HG03460 (cell line): ENCODE measurements around the gene TMEM231.
"Not testable (repeated sequence)": the region's sequence is repeated elsewhere in the genome, so short reads cannot be mapped to it uniquely, and the experiment has no call there.

Experiments used
- ATAC-seq: cut with Tn5 transposase; IDR thresholded peaks from one replicate; pipeline ENCODE4 v1.9.1; 2021; ENCODE audit not compliant: unreplicated experiment

TMEM231 gene

DNA sequence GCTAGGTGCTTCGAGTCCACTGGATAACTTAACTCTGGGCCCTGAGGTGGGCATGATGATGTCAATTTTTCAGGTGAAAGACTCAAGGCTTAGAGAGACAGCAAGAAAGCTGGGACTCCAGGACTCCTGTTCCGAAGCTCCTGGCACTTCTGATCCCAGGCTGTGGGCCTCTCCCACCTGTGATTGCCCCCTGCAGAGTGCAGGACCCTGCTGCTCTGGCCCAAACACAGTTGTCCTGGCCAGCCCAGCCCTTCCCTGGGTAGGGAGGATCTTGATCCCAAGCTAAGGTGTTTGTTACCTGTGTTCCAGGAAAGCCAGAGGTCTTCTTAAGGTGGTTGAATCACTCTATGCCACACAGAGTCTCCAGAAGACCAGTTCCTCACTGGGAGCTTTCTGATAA is 23.3 kb downstream of the TMEM231 start:
- no peak for ATAC-seq

DNA sequence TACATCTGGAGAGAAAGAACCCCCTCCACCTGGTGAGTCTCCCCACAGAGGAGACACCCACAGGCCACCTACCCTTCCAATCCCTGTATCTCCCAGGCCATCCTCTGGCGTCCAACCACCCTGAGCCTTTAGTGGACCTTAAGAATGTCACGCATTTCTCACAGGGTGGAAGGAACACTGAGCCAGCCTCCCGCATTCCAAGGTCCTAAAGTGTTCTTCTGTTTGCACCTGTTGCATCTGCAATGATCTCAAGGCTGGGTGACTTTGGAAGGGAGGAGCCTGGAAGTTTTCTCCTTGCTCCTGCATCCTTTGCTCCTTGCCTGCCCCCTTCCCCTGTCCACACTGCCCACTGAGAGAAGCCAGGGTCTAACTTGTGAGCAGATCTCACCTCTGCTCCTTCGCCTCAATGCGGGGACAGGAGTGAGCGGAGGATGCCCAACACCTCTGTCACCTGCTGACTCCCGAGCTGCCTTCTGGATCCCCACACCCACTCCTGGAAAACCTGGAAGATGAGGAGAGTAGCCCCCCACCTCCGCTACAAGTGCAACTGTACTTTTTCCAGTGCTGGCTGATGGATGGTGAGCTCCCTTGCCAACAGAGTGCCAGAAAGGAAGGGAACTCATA is 23.8 kb downstream of the TMEM231 start:
- ATAC-seq = no peak

DNA sequence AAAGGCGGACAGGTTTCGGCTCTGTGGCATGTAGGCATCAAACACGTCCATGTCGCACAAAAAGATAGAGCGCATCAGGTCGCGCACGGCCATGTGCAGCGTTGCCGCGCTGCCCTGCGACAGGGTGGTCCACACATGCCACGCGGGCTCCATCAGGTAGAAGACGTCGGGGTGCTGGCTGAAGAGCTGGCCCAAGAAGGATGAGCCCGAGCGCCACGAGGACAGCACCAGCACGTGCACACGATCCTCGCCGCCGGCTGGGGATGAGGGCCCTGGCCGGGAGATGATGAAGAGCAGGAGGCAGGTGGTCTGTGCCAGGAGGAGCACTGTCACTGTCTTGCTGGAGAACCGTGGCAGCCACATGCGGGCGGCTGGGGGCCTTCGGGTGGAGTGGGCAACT is 26.1 kb downstream of the TMEM231 start:
- no peak for ATAC-seq

DNA sequence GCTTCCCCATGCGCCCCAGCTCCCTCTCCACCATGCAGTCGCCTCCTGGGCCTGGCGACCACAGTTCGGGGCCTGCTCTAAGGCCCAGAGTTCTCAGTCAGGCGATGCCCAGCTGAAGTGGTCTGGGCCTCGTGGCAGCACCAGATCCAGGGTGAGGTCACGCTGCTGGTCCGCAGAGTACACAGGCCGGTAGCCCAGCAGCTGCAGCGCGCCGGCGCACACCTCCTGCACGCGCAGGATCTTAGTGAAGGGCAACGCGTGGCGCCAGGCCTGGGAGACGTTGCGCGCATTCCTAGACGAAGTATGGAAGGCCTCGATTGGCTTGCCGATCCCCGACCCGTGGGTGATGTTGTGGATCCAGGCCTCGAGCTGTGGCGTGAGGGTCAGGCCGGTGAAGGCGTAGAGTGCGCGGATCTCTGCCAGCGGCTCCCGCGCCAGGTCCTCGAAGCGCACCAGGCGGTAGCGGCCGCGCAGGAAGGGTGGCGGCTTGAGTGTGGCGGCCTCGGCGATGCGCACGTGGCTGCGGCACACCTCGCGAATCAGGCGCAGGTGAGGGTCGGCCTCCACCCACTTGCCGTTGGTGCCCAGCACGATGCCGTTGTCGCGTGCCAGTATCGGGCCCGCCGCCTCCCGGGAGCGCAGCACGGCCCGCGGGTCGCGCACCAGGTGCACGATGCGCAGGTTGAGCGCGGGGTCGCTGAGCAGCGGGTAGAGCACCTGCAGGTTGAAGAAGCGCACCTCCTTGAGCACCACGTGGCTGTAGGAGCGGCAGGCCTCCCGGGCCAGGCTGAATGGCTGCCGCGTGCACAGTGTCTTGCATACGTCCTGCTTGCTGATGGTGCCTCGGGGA is 26.8 kb downstream of the TMEM231 start:
- ATAC-seq = no peak

DNA sequence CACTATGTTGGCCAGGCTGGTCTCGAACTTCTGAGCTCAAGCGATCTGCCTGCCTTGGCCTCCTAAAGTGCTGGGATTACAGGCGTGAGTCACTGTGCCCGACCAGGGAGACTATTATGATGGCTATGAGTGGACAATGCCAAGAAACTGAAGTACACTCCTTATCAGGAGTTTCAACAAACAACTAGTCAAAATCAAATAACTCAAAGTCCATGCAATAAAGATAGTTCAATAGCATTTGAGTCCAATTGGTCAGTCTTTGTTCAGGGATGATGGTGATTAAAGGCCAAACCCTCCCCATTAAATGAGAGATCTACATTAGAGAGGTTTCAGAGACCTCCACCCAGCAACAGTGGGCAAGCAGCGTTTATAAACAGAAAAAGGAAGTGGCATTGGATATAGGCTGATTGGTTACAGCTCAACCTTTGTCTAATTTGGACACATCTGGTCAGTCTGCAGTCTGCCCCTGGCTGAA is 28.2 kb downstream of the TMEM231 start:
- ATAC-seq = no peak

DNA sequence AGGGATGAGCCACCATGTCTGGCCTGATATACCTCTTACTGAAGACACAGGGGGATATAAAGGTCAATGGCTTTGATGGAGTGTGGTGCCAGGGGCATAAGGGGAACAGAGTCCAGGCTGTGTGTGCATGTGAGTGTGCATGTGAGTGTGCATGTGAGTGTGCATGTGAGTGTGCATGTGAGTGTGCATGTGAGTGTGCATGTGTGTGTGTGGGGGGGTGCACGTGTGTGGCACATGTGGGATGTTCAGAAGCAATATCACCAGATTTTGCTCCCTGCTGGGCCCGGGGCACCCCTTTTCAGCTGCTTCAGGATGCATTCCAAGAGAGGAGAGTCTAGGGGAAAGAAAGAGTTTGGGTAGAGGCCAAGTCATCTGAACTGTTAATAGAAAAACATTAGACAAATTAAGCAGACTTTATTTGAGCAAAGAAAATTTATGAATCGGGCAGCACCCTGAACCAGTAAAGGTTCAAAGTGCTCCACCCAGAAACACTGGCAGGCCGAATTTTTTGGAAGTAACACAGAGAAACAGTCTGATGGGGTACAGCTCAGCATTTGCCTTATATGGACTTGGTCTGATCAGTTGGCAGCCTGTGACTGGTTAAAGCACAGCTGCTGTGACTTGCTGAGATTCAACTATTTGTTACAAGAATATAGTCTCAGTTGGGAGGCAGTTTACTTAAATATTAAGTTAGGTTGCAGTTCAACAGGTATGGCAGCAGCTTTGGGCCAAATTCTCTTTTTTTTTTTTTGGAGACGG is 29.8 kb downstream of the TMEM231 start:
- no peak for ATAC-seq

DNA sequence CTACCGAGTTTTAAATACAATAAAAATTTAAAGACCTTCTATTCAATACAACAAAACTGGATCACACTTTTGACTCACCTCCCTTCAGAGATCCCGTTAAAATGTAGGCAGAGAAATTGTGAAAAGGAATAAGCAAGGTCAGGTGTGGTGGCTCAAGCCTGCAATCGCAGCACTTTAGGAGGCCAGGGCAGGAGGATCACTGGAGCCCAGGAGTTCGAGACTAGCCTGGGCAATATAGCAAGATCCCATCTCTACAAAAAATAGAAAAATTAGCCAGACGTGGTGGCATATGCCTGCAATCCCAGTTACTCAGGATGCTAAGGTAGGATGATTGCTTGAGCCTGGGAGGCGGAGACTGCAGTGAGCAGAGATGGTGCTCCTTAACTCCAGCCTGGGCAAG is 36.9 kb downstream of the TMEM231 start:
- ATAC-seq = no peak

DNA sequence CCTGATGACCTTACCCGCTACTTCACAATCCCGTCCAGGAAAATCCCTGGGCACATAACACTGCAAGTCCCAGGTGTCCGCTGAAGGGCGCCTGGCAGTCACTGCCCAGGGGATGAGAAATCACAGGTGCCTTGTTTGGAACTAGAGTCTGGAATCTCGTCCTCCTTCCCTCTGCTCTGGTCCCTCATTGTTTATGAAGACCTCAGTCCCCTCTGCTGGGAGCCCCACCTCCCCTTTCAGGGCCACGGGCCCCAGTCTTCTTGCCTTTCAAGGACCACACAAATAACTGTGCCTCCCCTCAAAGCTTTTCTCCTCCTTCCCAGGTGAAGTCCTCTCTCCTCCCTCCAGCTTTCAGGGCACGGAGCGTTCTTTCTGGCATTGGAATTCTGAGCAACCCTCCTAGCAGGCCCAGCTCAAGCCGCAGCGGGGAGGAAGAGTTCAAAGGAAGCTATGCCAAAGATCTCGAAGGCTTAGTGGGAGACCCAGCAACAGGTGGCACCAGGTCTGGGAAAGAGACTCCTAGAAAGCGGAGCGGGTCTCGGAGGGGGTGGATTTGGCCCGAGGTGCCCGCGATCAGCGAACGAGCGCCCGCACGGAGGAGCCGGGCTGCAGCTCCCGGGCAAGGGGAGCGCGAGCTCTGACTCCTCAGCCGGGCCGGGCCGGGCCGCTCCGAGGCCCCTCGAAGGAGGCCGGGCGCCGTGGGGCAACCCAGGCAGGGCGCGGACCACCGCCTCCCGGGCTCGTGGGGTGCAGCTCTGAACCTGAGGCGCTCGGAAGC is 39.7 kb downstream of the TMEM231 start:
- peak; percentile 26 for ATAC-seq

DNA sequence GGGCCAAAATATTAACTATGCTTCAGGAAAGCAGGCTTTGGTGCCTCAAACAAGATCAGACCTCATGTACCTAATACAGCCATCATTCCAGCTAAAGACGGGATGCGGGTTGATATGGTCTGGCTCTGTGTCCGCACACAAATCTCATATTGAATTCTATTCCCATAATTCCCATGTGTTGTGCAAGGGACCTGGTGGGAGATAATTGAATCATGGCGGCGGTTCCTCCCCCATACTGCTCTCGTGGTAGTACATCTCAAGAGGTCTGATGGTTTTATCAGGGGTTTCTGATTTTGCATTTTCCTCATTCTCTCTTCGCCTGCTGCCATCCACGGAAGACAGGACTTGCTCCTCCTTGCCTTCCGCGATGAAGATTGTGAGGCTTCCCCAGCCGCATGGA is 41.8 kb downstream of the TMEM231 start:
- ATAC-seq = no peak

DNA sequence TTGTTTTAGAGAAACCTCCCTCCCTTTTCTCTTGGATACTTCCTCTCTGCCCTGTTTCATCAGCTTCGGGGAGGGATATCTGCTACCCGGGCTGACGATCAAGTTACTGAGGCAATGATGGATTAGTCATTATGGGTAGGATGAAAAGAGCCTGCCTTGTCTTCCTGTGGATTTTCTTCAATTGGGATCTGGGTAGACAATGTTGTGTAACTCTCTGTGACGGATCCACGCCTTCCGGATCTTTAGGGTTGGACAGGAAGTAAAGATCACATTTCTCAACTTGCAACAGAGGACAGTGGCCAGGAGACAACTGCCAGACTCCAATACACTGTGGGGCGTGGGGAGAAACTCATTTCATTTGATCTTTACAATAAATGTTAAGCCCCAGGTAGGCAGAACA is 49.5 kb downstream of the TMEM231 start:
- ATAC-seq = no peak

DNA sequence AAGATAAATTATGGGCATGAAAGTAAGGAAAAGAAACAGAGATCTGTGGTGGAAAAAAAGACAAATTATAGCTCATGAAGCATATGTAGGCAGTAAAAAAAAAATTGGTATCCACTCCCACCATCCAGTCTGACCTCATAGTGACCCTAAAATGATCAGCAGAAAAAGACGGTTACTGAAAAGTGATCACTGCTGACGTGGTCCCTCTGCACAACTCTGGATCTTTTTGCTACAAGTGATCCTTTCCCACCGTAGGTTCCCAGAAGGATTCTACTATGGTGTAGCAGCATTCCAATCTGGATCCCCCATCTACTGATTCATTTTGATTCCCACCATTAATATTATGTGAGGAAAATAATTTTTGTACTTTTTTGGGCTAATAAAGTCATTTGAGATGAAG is 49.9 kb downstream of the TMEM231 start:
- no peak for ATAC-seq

DNA sequence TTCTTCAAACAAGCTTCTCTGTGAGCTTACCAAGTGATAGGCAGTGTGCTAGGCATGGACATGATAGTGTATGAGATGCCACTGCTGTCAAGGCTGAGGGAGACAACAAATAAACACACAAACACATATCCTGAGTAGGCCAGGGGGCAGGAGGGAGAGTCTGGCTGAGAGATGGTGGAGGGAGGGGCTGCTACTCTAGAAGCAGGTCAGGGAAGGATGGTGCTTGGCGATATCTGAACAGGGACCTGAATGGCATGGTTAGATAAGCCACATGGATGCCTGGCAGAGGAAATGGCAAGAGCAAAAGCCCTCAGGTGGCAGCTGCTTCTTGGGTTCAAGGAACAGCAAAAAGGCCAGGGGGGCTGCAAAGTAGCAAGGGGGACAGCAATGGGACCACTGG is 52.3 kb downstream of the TMEM231 start:
- no peak for ATAC-seq

DNA sequence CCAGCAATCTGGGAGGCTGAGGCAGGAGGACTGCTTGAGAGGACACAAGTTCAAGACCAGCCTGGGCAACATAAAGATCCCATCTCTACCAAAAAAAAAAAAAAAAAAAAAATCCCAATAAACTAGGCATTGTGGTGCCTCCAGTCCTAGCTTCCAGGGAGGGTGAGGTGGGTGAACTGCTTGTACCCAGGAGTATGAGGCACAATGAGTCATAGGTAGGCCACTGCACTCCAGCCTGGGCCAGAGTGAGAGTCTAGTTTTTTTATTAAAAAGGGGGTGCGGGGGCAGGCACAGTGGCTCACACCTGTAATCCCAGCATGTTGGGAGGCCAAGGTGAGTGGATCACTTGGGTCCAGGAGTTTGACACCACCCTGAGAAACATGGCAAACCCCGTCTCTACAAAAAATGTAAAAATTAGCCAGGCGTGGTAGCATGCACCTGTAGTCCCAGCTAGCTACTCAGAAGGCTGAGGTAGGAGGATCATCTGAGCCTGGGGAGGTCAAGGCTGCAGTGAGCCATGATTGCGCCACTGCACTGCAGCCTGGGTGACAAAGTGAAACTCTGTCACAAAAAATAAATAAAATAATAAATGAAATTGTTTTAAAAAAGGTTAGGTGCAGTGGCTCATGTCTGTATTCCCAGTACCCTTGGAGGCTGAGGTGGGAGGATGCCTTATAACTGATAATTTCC is 53.0 kb downstream of the TMEM231 start:
- no peak for ATAC-seq

DNA sequence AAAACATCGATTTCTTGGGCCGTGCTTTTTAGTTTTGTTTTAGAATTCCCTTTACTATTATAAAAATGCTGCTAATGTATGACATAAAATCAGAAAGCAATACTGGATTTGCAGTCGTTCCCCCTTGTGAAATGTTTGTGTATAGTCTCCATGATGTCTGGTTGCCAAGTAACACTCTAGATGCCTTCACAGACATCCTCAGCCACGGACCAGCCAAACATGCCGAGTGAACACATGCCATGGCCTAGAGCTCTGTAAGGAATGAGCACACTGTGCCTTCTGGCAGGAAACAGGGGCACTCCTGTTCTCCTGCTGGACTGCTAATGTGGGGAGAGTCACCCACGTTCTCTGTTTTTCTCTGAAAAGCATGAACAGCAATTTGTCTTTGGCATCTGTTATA is 54.2 kb downstream of the TMEM231 start:
- ATAC-seq = not testable (repeated sequence)

DNA sequence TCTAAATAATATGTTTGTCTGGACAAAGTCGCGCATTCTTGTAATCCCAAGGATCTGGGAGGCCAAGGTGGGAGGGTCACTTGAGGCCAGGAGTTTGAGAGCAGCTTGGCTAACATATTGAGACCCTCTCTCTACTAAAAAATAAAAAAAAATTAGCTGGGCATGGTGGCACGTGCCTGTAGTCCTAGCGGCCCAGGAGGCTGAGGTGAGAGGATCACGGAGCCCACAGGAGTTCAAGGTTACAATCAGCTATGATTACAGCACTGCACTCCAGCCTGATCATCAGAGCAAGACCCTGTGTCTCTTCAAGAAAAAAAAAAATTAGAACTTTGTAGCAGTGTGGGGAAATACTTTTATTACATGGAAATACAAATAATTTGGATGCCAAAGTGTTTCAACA is 54.7 kb downstream of the TMEM231 start:
- ATAC-seq = no peak

DNA sequence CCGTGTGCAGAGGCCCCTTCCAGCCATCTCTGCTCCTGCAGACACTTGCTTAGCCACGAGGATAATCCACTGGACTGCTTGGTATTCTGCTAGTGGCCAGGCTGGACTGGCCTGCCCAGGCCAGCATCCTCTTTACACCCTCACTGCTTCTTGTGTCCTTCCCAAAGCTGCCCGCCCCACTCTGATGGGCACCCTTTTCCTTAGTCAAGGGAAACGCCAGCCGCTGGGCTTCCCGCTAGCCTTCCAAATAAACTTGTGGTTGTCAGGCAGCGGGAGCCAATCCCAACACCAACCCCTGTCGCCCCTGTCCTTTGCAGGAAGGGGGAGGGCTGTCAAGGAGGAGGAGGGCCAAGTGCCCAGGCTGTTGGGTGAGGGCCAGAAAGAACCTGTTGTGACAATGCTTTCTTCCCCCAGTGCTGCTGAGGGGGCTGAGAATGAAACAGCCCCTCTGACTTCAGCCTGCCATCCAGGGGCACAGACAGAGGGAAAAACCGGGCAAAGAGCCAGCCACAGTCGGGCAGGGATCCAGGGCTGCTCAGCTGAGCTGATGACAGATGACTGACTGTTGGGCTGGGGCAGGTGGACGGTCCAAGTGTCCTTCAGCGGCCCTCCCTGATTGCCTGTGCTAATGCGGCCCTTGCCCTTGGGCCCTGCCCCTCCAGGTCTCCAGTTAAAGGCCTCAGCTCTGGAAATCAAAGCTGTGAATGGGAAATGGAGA is 57.3 kb downstream of the TMEM231 start:
- not testable (repeated sequence) for ATAC-seq

DNA sequence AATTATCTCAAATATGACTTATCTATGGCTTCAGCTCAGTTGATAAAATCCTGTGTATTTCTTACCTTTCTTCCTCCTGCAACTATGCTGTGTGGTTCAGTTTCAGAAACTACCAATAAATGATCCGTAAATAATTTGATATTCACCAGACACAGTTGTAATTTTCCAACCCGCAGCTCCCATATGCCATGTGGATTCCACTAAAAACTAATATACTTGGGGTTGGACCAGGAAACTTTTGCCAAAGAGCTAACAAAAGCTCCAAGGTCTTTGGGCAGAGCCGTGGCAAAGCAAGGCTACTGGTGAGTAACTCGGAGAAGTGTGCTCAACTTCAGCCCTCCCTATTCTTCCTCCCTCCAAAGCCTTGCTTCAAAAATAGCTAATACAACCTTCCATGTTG is 58.5 kb downstream of the TMEM231 start:
- no peak for ATAC-seq

DNA sequence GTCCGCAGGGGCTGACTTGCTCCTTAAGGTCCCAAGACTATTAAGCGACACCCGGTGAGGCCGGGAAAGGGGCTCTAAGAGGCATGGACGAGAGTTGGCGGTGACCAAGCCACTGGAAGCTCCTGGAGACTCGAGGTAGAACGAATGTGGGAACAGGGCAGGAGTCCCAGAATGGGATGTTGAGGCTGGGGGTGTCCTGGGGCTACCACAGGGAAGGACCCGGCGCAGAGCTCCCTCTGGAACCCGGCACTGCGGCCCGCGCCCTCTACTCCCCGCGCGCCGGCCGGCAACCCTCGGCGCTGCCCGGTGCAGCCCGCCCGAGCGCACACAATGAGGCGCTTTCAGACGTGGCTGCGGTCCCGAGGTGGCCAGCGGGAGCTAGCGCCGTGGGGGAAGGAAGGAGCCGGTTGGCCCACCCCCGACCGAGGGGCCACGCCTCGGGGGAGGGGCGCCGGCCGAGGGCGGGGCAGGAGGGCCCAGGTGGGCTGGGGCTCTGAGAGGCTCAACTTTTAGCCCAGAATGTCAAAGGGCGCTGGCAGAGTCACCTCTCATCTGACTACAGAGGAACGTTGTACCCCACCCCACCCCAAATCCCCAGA is 60.9 kb downstream of the TMEM231 start, which contains the start of gene CHST6:
Gene CHST6 (minus strand): TSS at position 366 of the 599 bp plus-strand sequence. CDS start 15,613 bp downstream, outside the sequence.
- ATAC-seq = no peak

DNA sequence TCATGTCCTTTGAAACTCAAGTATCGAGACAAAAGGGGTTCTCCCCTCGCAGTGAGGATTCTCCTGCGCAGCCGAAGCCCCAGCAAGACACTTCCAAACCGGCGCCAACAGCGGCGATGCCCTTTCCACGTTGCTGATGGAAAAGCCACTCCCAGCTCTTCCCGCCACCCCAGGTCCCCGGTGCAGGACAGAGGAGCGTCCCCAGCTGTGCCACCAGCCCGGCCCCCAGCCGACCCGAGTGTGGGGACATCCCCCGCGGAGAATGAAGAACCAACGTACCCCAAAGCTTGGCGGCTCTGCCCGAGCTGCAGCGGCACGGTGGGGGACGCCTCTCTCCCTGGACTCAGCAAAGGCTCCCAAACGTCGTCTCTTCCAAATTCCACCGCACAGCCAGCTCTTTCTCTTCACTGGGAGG is 61.4 kb downstream of the TMEM231 start:
- ATAC-seq = no peak
